Omental fat pad (tissue), 4 donors: ENCODE results near the gene TEAD2. TPM values are rescaled to one million over a fixed set of nuclear protein-coding genes. Genes with fewer than 3 reads are reported as not detected.
A peak's percentile ranks its signal among the peaks of the same experiment; 100 is the strongest.

Experiments
- ATAC-seq: fragments of 150-250 bp; one replicate; pipeline ENCODE4 v1.9.1; 2016; ENCODE audit warnings: mild to moderate bottlenecking, moderate library complexity; ENCODE audit not compliant: low FRiP score
- DNase-seq: peaks from one replicate; pipeline ENCODE4 v3.0.0-alpha.2; 2019; ENCODE audit warnings: low spot score
- CTCF ChIP-seq, 3 donors: fragments of 450-650 bp; IDR thresholded peaks; one replicate each; pipeline ENCODE4 v1.5.1; 2016 to 2017; ENCODE audit warnings: antibody characterized with exemption in 3 of 3, mild to moderate bottlenecking in 3 of 3, moderate library complexity in 2 of 3
- total RNA-seq, 4 donors: library from RNA; depleted of rRNA; stranded (reverse); fragments of >200 nt; gene quantifications; one replicate each; pipeline ENCODE4 v1.1.0, GENCODE V29; 2016

TEAD2 gene
- total RNA-seq, 4 donors from 2014 or later = 19.9 to 35.0 (median 26.1) TPM

DNA sequence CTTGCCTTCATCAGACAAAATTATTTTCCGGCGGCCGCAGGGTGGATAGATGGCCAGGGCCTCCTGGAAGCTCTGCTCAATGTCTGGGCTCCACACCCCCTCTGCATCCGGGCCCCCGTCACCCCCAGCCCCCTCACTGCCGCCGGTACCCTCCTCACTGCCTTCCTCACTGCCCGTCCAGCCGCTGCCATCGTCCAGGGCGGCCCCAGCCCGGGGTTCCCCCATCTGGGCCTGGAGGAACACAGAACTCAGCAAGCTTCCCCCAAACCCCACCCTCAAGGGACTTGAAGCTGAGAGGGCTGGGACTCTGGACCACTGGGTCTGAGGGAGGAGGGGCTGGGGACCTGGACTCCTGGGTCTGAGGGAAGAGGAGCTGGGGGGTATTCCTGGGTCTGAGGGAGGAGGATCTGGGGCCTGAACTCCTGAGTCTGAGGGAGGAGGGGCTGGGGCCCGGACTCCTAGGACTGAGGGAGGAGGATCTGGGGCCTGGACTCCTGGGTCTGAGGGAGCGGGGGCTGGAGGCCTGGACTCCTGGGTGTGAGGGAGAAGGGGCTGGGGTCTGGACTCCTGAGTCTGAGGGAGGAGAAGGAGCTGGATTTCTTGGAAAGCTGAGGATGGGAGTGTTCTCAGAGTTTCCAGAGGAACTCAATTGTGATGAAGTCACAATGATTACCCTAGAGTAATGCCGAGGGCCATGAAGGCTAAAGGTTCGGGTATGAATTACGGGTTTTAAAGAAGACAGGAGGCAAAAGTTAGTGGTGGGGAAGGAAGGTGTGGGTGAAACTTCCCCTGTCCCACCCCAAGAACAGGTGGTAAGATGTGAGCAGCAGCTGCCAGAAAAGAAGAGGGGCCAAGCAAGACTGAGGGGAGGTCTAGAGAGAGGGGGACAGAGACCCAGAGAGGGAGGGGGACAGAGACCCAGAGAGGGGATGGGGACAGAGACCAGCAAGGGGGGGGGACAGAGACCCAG is 2.1 kb downstream of the TEAD2 start:
- DNase-seq = no peak
- ATAC-seq = no peak
- no peak for TF ChIP-seq CTCF (IDR thresholded peaks at IDR 0.05)

DNA sequence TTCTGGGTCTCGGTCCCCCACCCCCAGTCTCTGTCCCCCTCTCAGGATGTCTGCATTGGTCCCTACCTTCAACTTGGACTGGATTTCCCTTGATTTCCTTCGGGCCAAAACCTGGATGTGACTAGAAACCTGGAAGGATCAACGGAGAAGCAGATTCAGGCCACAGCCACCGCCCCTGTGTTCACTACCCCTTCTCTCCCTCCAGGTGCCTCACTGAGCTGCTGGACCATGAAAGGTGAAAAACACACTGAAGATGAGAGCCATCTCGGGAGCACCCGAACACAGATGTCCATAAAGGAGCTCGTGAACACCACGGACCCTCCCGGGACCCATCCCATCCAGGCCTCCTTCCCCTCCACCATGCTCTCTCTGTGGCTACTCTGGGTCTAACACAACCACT is 5.0 kb downstream of the TEAD2 start:
- no peak for ATAC-seq
- DNase-seq = no peak
- no peak for TF ChIP-seq CTCF (IDR thresholded peaks at IDR 0.05)

GRCh38 chr19:49356382-49356781 is 5.8 kb downstream of the TEAD2 start:
- ATAC-seq = no peak
- no peak for TF ChIP-seq CTCF (IDR thresholded peaks at IDR 0.05)
- no peak for DNase-seq

DNA sequence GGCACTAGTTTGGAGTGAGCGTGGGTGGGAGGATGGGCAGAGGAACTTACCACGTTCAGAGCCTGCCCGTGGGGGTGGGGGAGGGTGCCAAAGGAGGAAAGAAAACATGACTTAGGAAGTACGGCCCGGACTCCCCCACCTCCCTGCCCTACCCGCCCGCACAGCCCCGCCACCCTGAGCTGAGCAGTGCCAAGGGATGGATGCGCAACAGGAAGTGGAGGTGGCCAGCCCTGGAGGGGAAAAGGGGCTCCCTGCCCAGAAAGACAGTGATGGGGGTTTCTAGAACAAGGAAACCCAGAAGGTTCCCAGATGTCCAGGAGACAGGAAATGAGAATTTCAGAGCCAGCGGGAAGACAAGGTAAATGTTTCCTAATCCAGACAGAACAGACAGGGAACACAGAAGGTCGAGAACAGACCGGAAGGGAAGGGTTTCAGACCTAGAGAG is 6.3 kb downstream of the TEAD2 start:
- no peak for TF ChIP-seq CTCF (IDR thresholded peaks at IDR 0.05)
- peak; percentile 66 for ATAC-seq
- DNase-seq = no peak

GRCh38 chr19:49349567-49349966 is 12.6 kb downstream of the TEAD2 start:
- no peak for TF ChIP-seq CTCF (IDR thresholded peaks at IDR 0.05)
- ATAC-seq (no peak), DNase-seq (no peak)

GRCh38 chr19:49348305-49349189 is 13.7 kb downstream of the TEAD2 start:
- no peak for TF ChIP-seq CTCF (IDR thresholded peaks at IDR 0.05)
- ATAC-seq (no peak), DNase-seq (no peak)
